H9 (cell line): Measurements from ENCODE around the gene DCC. TPM values are rescaled to one million over a fixed set of nuclear protein-coding genes. Genes with fewer than 3 reads are reported as not detected.

Experiments
- DNase-seq: peaks from one replicate; pipeline ENCODE4 v3.0.0-alpha.2; 2017
- H2AFZ ChIP-seq: one replicate; pipeline ENCODE4 v1.6.1; 2013; ENCODE audit warnings: mild to moderate bottlenecking, low read length, control low read depth, moderate library complexity
- H2AK5ac ChIP-seq: 2 replicates; pipeline ENCODE4 v1.6.1; 2013; ENCODE audit warnings: low read length, control low read depth, mixed read lengths; ENCODE audit not compliant: insufficient read length
- H2BK120ac ChIP-seq: one replicate; pipeline ENCODE4 v1.6.1; 2013; ENCODE audit warnings: low read depth, mild to moderate bottlenecking, low read length, control low read depth, inconsistent platforms; ENCODE audit not compliant: poor library complexity, severe bottlenecking
- H2BK12ac ChIP-seq: 2 replicates; pipeline ENCODE4 v1.6.1; 2013; ENCODE audit warnings: low read length, control low read depth, mixed read lengths, low read depth; ENCODE audit not compliant: insufficient read length
- H2BK15ac ChIP-seq: 2 replicates; pipeline ENCODE4 v1.6.1; 2013; ENCODE audit warnings: low read depth, low read length, control low read depth
- H2BK20ac ChIP-seq: one replicate; pipeline ENCODE4 v1.6.1; 2013; ENCODE audit warnings: low read depth, mild to moderate bottlenecking, low read length, control low read depth, inconsistent platforms; ENCODE audit not compliant: poor library complexity, severe bottlenecking
- H2BK5ac ChIP-seq: 2 replicates; pipeline ENCODE4 v1.6.1; 2013; ENCODE audit warnings: low read length, control low read depth, mixed read lengths; ENCODE audit not compliant: insufficient read length
- H3K14ac ChIP-seq: 2 replicates; pipeline ENCODE4 v1.6.1; 2013; ENCODE audit warnings: low read length, control low read depth; ENCODE audit not compliant: insufficient read depth
- H3K18ac ChIP-seq: 2 replicates; pipeline ENCODE4 v1.6.1; 2013; ENCODE audit warnings: low read depth, mild to moderate bottlenecking, mixed read lengths, low read length, control low read depth; ENCODE audit not compliant: insufficient read length
- H3K23ac ChIP-seq: 2 replicates; pipeline ENCODE4 v1.6.1; 2013; ENCODE audit warnings: low read length, control low read depth, mixed read lengths, low read depth; ENCODE audit not compliant: insufficient read length
- H3K23me2 ChIP-seq: 2 replicates; pipeline ENCODE4 v1.6.1; 2013; ENCODE audit warnings: low read depth, mild to moderate bottlenecking, mixed read lengths, low read length, control low read depth; ENCODE audit not compliant: insufficient read length, poor library complexity, severe bottlenecking
- H3K27ac ChIP-seq: 2 replicates; pipeline ENCODE4 v1.5.1; 2013; ENCODE audit warnings: low read length, control low read depth, mixed read lengths, low read depth; ENCODE audit not compliant: insufficient read length
- H3K27me3 ChIP-seq: 2 replicates; pipeline ENCODE4 v1.6.1; 2013; ENCODE audit warnings: low read length, control low read depth, inconsistent platforms; ENCODE audit not compliant: insufficient read depth
- H3K4ac ChIP-seq: 2 replicates; pipeline ENCODE4 v1.6.1; 2013; ENCODE audit warnings: low read depth, mild to moderate bottlenecking, control low read depth, inconsistent platforms, low read length, moderate library complexity
- H3K4me1 ChIP-seq: 2 replicates; pipeline ENCODE4 v1.6.1; 2013; ENCODE audit warnings: low read length, control low read depth, inconsistent platforms; ENCODE audit not compliant: insufficient read depth
- H3K4me2 ChIP-seq: 2 replicates; pipeline ENCODE4 v1.6.1; 2013; ENCODE audit warnings: low read length, control low read depth, mixed read lengths; ENCODE audit not compliant: insufficient read length, insufficient read depth
- H3K56ac ChIP-seq: 2 replicates; pipeline ENCODE4 v1.6.1; 2013; ENCODE audit warnings: low read depth, mild to moderate bottlenecking, mixed read lengths, low read length, control low read depth; ENCODE audit not compliant: insufficient read length
- H3K79me1 ChIP-seq: 2 replicates; pipeline ENCODE4 v1.6.1; 2013; ENCODE audit warnings: low read depth, mild to moderate bottlenecking, moderate library complexity, low read length, control low read depth, inconsistent platforms; ENCODE audit not compliant: insufficient read depth, poor library complexity, severe bottlenecking
- H3K79me2 ChIP-seq: 2 replicates; pipeline ENCODE4 v1.6.1; 2013; ENCODE audit warnings: low read length, control low read depth, inconsistent platforms; ENCODE audit not compliant: insufficient read depth
- H3K9ac ChIP-seq: 2 replicates; pipeline ENCODE4 v1.6.1; 2013; ENCODE audit warnings: low read length, control low read depth, mixed read lengths; ENCODE audit not compliant: insufficient read length; ENCODE audit errors: extremely low read depth
- H3K9me3 ChIP-seq: one replicate; pipeline ENCODE4 v1.6.1; 2013; ENCODE audit warnings: low read depth, low read length, inconsistent platforms; ENCODE audit not compliant: control insufficient read depth
- H3T11ph ChIP-seq: one replicate; pipeline ENCODE4 v1.6.1; 2013; ENCODE audit warnings: mild to moderate bottlenecking, low read length, control low read depth, inconsistent platforms
- H4K20me1 ChIP-seq: one replicate; pipeline ENCODE4 v1.6.1; 2013; ENCODE audit not compliant: control insufficient read depth, insufficient read length, insufficient read depth
- H4K5ac ChIP-seq: 2 replicates; pipeline ENCODE4 v1.6.1; 2013; ENCODE audit warnings: low read depth, mild to moderate bottlenecking, mixed read lengths, low read length, control low read depth; ENCODE audit not compliant: insufficient read length
- H4K8ac ChIP-seq: replicated peaks from 2 replicates; pipeline ENCODE4 v1.6.1; 2013; ENCODE audit warnings: low read length, control low read depth, mixed read lengths, low read depth; ENCODE audit not compliant: insufficient read length
- H4K91ac ChIP-seq: 2 replicates; pipeline ENCODE4 v1.6.1; 2013; ENCODE audit warnings: low read depth, mild to moderate bottlenecking, moderate library complexity, mixed read lengths, low read length, control low read depth; ENCODE audit not compliant: insufficient read length
- H3K27ac Mint-ChIP-seq, 3 experiments: 2 replicates in 2 of 3; 3 replicates in 1 of 3; pipeline ENCODE4 v1.8.0; 2020 to 2021; ENCODE audit warnings: mixed read lengths in 3 of 3, mild to moderate bottlenecking in 1 of 3, moderate library complexity in 1 of 3
- H3K27me3 Mint-ChIP-seq: 2 replicates; pipeline ENCODE4 v1.8.0; 2021; ENCODE audit warnings: low read depth, mild to moderate bottlenecking, moderate library complexity, mixed read lengths
- H3K36me3 Mint-ChIP-seq, 3 experiments: 2 replicates in 2 of 3; 3 replicates in 1 of 3; pipeline ENCODE4 v1.8.0; 2020 to 2021; ENCODE audit warnings: low read depth in 3 of 3, mixed read lengths in 3 of 3; ENCODE audit not compliant: insufficient read depth in 1 of 3
- H3K4me1 Mint-ChIP-seq, 2 experiments: 2 replicates each; pipeline ENCODE4 v1.8.0; 2020; ENCODE audit warnings: mixed read lengths in 2 of 2
- H3K4me3 Mint-ChIP-seq, 2 experiments: 2 replicates in 1 of 2; 3 replicates in 1 of 2; pipeline ENCODE4 v1.8.0; 2020 to 2021; ENCODE audit warnings: mild to moderate bottlenecking in 2 of 2, mixed read lengths in 2 of 2, moderate library complexity in 1 of 2
- H3K9me3 Mint-ChIP-seq, 2 experiments: 2 replicates in 1 of 2; 3 replicates in 1 of 2; pipeline ENCODE4 v1.8.0; 2020; ENCODE audit warnings: mild to moderate bottlenecking in 2 of 2, mixed read lengths in 2 of 2, moderate library complexity in 1 of 2
- WGBS: extraction: QIAGEN DNeasy Blood & Tissue Kit; methylation state at CpG from one replicate; pipeline ENCODE4 v1.1.7; 2013; ENCODE audit warnings: missing lambda C conversion rate, low lambda C conversion rate, mixed read lengths; ENCODE audit not compliant: insufficient read length; ENCODE audit errors: extremely low coverage; 5-methylcytosine and 5-hydroxymethylcytosine counted together
- total RNA-seq: library from RNA; stranded (reverse); gene quantifications from 2 replicates; pipeline ENCODE4 v1.2.1, GENCODE V29; 2021
- TF ChIP-seq, protein P1 (sequence below): fragments of 200-600 bp; sonication (generic); conservative IDR thresholded peaks from 3 replicates; pipeline ENCODE4 v1.8.0; 2021; ENCODE audit warnings: antibody characterized with exemption, mild to moderate bottlenecking

DCC gene
- total RNA-seq, 1 experiment from 2014 or later, result 0.35 TPM

DNA sequence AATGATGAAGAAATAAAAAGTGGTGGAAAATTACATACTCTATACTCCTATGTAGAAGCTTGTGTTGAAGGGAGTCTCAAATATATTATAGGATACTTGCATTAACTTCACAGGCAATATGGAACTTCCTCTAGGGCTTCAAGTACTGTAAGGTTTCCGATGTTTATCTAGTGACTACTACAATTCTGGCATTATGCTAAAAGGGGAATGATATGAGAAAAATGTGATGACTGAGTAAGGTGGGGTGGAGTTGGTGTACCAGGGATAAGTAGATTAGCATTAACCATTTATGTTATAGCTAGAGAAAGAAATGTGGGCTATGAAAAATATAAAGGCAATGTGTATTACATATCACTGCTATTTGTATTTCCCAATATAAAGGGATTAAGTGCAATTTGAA is 229.5 kb downstream of the DCC start:
- no peak overlapping the region for H2AK5ac ChIP-seq
- Mint-ChIP-seq H3K4me1 (no peaks in the 10 kb centered on the region), H3K27me3 (no peaks in the 10 kb centered on the region), H3K9me3 (no peaks in the 10 kb centered on the region), H3K4me3 (no peak overlapping the region), H3K27ac (no peak overlapping the region), H3K36me3 (no peaks in the 10 kb centered on the region)
- H2BK5ac ChIP-seq, result no peak overlapping the region
- DNase-seq, result no peak
- no peaks in the 10 kb centered on the region for H3K23me2 ChIP-seq
- H3K4ac ChIP-seq, result no peak overlapping the region
- no peaks in the 10 kb centered on the region for H3K79me2 ChIP-seq
- no peaks in the 10 kb centered on the region for H3K79me1 ChIP-seq
- no peak overlapping the region for H2BK12ac ChIP-seq
- no peaks in the 10 kb centered on the region for H3K27me3 ChIP-seq
- TF ChIP-seq, protein P1, sequence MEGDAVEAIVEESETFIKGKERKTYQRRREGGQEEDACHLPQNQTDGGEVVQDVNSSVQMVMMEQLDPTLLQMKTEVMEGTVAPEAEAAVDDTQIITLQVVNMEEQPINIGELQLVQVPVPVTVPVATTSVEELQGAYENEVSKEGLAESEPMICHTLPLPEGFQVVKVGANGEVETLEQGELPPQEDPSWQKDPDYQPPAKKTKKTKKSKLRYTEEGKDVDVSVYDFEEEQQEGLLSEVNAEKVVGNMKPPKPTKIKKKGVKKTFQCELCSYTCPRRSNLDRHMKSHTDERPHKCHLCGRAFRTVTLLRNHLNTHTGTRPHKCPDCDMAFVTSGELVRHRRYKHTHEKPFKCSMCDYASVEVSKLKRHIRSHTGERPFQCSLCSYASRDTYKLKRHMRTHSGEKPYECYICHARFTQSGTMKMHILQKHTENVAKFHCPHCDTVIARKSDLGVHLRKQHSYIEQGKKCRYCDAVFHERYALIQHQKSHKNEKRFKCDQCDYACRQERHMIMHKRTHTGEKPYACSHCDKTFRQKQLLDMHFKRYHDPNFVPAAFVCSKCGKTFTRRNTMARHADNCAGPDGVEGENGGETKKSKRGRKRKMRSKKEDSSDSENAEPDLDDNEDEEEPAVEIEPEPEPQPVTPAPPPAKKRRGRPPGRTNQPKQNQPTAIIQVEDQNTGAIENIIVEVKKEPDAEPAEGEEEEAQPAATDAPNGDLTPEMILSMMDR, result no peak
- H3K4me2 ChIP-seq, result no peak overlapping the region
- no peaks in the 10 kb centered on the region for H3K9me3 ChIP-seq
- H3K56ac ChIP-seq, result no peak overlapping the region
- H2BK15ac ChIP-seq, result no peak overlapping the region
- no peak overlapping the region for H3T11ph ChIP-seq
- H3K9ac ChIP-seq, result no peak overlapping the region
- no peak overlapping the region for H4K8ac ChIP-seq
- no peak overlapping the region for H2BK120ac ChIP-seq
- H3K27ac ChIP-seq, result no peak overlapping the region
- H3K18ac ChIP-seq, result no peak overlapping the region
- H4K5ac ChIP-seq, result no peak overlapping the region
- no peak overlapping the region for H4K91ac ChIP-seq
- no peak overlapping the region for H3K23ac ChIP-seq
- no peak overlapping the region for H2AFZ ChIP-seq
- no CpG with 5 or more reads among the region's 1 CpG for WGBS
- no peaks in the 10 kb centered on the region for H4K20me1 ChIP-seq
- H3K14ac ChIP-seq, result no peak overlapping the region
- no peak overlapping the region for H2BK20ac ChIP-seq
- no peaks in the 10 kb centered on the region for H3K4me1 ChIP-seq
